NT2/D1 (cell line): ENCODE measurements around the gene BPGM.

Experiments
- YY1 ChIP-seq: IDR thresholded peaks from 2 replicates; pipeline ENCODE4 v1.6.1; 2011; ENCODE audit not compliant: insufficient read length, insufficient read depth
- ZNF274 ChIP-seq: IDR thresholded peaks from 2 replicates; pipeline ENCODE4 v1.6.1; 2011; ENCODE audit warnings: mild to moderate bottlenecking, low read depth, low read length

DNA sequence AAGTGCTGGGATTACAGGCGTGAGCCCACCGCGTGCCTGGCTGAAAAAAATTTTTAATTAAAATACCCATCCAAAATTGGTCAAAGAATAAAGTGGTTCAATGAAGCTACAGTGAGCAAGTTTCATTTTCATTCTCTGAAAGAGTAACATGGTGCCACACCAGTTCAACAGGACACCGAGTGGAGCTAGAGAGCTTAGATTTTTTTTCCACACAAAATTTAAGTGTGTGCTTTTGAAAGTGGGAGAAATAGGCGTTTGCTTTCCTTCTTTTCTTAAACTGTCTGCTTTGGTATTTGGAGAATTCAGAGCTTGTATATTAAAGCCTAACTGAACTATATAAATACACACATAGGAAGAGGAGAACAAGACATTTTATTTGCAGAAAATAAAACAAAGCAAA lies 43.4 kb downstream of the BPGM start:
- no peak for TF ChIP-seq YY1
- TF ChIP-seq ZNF274: no peak
